Brain pericyte (primary cell): ENCODE results near the gene QRFP.

Experiments used
- DNase-seq: peaks from one replicate; pipeline ENCODE4 v3.0.0-alpha.2; 2012; ENCODE audit warnings: low read depth, low spot score

QRFP gene, protein sequence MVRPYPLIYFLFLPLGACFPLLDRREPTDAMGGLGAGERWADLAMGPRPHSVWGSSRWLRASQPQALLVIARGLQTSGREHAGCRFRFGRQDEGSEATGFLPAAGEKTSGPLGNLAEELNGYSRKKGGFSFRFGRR

GRCh38 chr9:130896233-130897014, at the start of gene QRFP:
Gene QRFP (minus strand): TSS chr9:130896812. CDS start chr9:130893838, 2,974 bp downstream.
- DNase-seq: no peak

DNA sequence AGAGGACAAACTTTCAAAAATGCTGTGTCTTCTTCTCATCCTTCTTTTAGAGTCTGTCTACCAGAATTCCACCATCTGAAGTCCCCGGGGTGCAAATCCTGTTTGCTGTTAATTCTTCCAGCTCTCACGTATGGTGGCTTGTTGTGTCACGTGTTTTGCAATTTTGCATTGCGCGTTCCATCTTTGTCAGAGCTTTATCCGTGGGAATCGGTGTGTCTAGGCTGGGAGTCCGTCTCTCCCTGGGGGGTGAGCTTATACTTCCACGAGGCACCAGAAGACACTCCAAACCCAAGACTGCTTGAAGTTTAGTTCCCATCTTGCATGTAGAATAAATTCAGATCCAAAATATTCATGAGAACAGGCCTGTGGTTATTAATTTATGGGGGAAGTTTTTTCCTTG, 48.6 kb upstream of the QRFP start:
- no peak for DNase-seq

- no peak for DNase-seq
These were observed 48.0 kb upstream of the QRFP start for GRCh38 chr9:130944510-130945058.

DNA sequence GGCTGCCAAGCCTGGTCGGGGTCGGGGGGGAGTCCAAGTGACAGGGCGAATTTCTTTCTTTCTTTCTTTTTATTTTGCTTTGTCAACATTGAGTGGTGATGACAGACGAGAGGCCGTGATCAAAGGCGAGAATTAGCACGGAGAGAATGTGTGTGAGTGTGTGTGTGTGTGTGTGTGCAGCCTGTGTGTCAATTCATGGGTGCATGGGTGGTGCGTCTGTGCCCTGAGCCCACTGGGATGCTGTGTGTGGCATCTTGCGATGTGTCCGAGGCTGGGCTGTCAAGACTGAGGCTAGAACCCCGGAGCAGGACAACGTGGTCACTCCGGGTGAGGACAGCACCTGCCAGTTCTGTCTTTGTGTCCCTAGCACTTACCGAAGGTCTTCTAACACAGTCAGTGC, 47.2 kb upstream of the QRFP start:
- no peak for DNase-seq

GRCh38 chr9:130943221-130943620, 46.6 kb upstream of the QRFP start:
- no peak for DNase-seq

- no peak for DNase-seq
These were observed 46.1 kb upstream of the QRFP start for GRCh38 chr9:130942679-130943078.

DNA sequence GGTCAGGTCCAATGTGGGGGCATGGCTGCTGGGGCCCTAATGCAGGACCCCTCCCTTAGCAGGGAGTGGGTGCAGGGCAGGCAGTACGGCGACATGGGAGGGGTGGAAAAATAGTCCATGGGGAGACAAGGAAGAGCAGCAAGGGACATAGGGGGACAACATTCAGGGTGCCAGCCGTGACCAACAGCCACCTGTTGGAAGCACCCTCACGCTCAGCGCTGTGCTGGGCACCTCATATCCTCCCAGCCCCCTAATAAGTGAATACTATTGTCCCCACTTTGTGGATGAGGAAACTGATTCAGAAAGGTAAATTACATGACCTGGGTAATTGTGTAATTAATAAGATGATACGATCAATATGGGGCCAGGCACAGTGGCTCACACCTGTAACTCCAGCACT, 45.5 kb upstream of the QRFP start:
- no peak for DNase-seq

DNA sequence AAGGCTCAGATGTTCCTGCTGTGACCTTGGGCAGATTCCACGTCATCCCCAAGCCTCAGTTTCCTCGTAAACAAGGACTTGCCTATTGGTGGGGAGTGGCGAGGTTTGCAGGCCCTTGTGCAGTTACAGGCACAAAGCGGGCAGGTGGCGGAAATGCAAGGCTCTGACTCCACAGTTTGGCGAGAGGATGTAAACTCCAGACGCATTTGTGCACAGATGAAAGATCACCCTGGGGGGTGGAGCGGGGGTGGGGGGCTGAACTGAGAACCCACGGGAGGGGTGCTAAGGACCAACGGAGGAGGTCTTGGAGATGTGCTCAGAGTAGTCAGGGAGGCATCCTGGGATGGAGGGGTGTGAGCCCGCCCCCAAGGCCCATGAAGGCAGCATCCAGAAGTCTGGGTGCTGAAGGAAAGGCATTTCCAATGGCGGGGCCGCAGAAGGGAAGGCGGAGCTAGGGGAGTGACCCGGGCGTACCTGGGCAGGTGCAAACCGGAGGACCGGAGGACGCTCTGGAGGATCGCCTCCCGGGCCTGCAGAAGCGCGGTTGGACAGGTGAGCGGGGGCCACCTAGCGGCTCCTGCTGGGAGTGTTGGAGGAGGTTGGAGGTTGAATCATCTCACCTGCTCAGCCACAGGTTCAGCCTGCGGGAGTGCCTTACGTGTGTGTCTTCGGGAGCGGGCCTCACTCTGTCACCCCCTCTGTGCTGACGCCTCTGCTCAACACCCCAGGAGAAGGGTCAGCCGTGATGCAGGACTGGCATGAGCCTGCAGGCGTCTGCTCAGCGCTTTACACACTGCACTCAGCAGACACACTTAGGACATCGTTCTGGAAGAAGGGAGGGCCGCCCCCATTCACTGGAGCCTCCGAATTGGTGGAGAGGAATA, 44.3 kb upstream of the QRFP start:
- no peak for DNase-seq

DNA sequence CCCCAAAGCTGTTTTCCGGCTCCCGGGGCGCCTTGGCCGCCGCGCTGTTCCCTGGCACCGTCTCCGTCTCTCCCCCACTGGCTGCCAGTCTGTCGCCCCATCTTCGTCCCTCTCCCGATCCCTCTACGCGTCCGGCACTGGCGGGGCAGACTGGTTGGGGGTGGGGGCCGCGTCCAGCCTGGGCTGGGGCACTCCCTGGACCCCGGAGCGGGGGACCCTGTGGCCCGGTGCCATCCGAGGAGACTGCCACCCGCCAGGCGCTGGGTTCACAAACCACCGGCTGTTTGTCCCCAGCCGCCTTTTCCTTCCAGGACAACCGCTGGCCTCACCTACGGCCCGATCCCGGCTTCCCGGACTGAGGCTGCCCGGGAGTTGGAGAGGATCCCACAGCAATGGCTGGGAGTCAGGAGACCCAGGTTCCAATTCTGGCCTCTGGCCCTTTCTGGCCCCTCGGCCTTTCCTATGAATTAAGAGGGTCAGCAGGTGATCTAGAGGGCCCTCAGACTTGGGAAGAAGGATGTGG, 43.5 kb upstream of the QRFP start:
- no peak for DNase-seq

DNA sequence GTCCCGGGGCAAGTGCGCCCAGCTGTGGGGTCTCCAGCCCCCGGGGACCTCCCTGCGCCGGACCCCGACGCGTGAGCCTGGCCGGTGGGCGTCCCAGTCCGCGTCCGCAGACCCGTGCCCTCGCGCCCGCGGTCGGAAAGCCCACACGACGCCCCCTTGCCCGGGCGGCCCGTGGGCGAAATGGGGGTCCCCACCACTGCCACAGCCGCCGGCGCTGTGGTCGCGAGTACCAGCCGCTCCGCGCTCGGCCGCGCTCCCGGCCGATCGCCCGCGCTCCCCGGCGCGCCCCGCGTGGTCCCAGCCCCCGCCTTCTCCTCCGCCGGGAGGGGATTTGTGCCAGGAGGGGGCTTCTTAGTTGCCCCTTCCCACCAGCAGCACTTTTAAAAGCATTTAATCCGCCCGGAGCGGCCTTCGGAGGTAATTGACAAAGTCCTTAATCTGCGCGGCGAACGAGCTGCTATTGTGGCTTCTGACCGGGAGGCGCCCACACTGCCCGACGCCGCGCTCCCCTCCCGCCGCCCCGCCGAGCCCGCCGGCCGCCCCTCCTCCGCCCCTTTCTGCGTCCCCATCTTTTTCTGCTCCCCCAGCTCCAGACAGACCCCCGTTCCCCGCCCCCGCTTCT, 42.9 kb upstream of the QRFP start:
- no peak for DNase-seq

- no peak for DNase-seq
These were observed 42.2 kb upstream of the QRFP start, which contains the start of gene FIBCD1 for GRCh38 chr9:130938652-130939404. Gene FIBCD1 (minus strand): TSS chr9:130939247. CDS start chr9:130938607, 640 bp downstream.

DNA sequence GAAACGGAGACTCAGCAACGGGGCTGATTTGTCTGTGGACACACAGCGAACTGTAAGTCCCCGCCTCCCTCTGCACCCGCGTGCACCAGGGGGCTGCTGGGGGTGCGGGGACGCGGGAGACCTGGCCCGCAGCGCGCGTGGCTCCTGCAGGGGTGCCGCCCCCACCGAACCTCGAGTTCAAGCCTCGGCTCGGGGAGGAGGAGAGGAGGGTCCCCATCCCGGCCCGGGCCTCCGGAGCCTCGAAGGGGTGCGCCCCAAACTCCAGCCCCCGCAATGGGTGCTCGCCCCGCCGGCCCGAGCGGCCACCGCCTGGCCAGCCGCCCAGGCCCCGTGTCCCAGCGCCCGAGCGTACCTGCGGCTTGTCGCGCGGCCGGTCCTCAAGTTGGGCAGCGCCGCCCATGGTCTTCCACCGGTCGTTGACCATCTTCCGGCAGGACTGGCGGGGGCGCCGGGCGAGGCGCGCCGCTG, 41.6 kb upstream of the QRFP start:
- no peak for DNase-seq

DNA sequence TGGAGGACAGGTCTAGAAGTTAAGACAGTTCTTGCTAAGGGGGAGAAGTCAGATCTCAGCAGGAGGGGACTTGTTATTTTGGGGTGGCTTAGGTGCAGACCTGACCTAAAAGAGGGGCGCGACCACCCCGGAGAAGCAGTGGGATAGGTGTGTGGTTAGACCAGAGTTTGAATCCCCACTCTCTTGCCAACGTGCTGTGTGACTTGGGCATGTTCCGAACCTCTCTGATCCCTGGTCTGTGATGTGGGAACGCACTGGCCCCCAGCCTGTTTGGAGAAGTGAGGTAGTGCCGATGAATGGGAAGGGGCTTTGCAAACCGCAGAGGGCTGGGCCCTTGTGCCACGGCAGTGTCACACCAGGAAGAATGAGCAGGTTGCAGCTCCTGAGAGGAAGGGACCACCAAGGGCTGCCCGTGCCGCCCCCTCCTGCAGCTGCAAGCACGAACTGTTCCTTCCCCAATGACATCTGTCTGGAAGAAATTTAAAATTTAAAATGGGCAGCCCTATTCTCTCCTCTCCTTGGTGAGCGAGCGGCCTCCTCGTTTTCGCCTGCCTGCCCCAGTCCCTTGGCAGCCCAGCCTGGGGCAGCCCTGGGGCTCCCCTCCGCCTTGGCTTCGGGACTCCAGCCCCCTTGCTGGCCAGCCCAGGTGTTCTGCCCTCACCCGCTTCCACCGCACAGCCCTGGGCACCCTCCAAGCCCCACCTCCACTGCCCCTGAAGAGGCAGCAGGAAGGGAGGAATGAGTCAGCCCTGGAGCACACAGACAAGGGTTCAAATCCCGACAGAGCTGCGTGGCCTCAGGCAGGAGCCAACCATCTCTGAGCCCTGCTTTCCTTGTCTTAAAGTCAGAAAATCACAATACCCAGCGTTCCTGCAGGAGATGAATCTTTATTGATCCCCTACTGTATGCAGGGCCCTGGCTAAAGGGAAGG, 40.8 kb upstream of the QRFP start:
- DNase-seq: no peak

DNA sequence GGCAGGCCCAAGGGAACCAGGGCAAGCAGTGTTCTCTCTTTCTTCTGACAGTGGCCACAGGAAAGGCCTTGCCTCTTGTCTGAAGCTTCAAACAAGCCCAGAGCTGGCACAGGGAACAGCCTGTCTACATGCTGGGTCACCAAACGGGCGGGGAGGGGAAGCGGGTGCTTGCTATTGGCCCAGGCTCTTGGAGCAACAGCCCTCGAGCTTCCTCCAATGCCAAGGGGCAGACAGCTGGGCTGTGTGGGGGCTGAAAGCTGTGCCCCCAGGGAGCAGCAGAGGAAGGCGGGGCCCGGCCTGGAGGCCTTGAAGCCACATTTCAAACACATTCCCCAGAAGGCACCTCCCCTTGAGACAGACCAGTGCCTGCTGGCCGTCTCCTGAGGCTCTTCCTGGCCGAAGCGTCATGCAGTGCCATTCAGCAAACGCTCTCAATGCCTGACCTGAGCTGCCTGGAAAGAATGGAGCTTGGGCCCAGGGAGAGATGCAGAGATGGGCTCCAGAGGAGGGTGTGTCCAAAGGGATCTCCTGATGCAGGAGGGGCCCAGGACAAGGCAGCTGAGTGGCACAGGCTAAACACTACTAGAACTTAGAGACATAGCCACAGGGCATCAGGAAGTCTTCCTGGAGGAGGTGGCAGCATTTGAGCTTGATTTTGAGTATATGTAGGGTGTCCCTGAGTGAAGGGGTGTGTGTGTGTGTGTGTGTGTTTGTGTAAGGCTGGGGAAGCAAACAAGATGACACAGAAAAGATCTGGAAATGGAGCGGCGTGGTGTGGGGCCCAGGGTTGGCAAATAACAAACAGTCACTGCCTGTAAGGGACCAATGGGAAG, 39.9 kb upstream of the QRFP start:
- DNase-seq: peak; percentile 66

DNA sequence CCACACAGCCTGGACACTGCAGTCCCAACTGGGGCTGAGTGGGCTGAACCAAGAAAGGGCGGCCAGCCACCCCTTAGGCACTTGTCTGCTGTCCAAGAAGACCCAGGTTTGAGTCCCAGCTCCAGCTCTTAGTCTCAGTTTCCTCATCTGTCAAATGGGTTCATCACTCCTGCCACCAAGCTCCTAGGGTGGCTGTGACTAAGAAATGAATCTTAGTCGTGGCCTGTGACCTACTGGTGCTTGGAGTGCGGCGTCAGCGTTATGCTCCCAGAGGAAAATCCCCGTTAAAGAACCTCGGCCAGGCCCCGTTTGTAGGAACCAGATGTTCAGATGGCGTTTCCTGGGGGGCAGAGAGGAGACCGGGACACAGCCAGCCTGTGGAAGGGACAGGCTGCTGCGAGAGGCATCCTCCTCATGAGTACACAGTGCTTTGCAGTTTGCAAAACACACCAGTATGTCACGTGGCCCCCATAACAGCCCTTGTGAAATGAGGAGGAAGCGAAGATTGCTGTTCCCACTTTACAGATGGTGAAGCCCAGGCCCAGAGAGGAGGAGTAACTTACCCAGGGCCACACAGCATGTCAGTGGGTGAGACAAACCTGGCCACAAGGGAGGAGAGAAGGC, 39.1 kb upstream of the QRFP start:
- no peak for DNase-seq

- no peak for DNase-seq
These were observed 38.4 kb upstream of the QRFP start for GRCh38 chr9:130934702-130935647.

DNA sequence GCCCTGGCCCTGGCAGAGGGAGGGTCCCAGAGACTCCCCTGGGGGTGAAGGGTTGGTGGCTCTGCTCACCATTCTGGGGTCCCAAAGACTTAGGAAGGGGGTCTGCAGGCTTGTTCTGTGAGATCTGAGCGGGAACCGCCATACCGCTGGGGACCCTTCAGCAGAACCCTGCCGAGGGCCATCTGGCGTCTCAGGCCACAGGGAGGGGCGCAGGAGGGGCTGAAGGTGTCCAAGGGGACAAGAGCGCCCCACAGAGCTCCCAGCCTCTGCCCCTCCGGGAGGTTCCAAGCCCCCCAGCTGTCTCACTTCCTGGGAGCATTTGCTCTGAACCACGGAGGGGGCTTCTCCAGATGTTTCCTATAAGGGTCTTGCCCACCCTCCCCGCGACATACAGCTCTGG, 37.6 kb upstream of the QRFP start:
- no peak for DNase-seq
